Measurements from ENCODE around the gene PARP9. TPM values are rescaled to one million over a fixed set of nuclear protein-coding genes. Genes with fewer than 3 reads are reported as not detected.

PARP9 gene
- total and polyA plus RNA-seq, 2 of the 13 experiments (the other 11 are each of a cell fraction or from before 2014, with no cell fraction given), result 6.5 to 10.6 TPM

GRCh38 chr3:122515870-122516269, 48.2 kb downstream of the PARP9 start:
- FAIRE-seq (no peak), DNase-seq (ENCODE audit: low spot score) (peak; percentile 35), ATAC-seq (no peak)
- H3K27ac ChIP-seq (ENCODE audit: extremely low read length, insufficient read depth, low read length), result no peak overlapping the region
- intact Hi-C loops (cut with micrococcal nuclease; ENCODE audit: unreplicated experiment), result no loop called here
- peak overlapping the region; percentile 97 for H3K4me2 ChIP-seq (ENCODE audit: low read depth, low read length)
- WGBS (ENCODE audit: low lambda C conversion rate), result 18% methylated on average over 3 of the region's 3 CpGs
- H2AFZ ChIP-seq (ENCODE audit: low read length), result no peak overlapping the region
- in situ Hi-C loops (cut with HindIII; ENCODE audit: extremely low pct_ligation_motif_present, low pct_unique_long_range_greater_than_20kb), result no loop called here
- H3K36me3 ChIP-seq (replicated peaks in 1 of 2; ENCODE audit: control insufficient read depth in 1 of 2, insufficient read depth in 2 of 2, low read length in 2 of 2), result no peaks in the 10 kb centered on the region
- CTCF ChIA-PET (ENCODE audit: low intra/inter-chr PET ratio, low total read pairs), result no interaction called here
- BruUV-seq (replicated peaks), result no TSS peak
- peaks cover 26% of the 10 kb centered on the region for H4K20me1 ChIP-seq (ENCODE audit: insufficient read depth, low read length)
- H3K9me3 ChIP-seq (ENCODE audit: low read length), result no peaks in the 10 kb centered on the region
- POLR2A ChIA-PET, result no interaction called here
- no peaks in the 10 kb centered on the region; a peak in 1 of 5 replicates for H3K27me3 ChIP-seq (ENCODE audit: control insufficient read depth in 1 of 2, insufficient read depth in 2 of 2, low read length in 2 of 2)
- peaks cover 48% of the 10 kb centered on the region for H3K4me1 ChIP-seq (ENCODE audit: insufficient read depth, low read length)
- H3K4me3 ChIP-seq (replicated peaks in 1 of 3; ENCODE audit: insufficient read depth in 1 of 3, low read depth in 2 of 3, low read length in 3 of 3), result no peak overlapping the region
- H3K9ac ChIP-seq (ENCODE audit: insufficient read depth, low read depth, low read length), result no peak overlapping the region
- peaks cover 31% of the 10 kb centered on the region for H3K79me2 ChIP-seq (ENCODE audit: insufficient read depth, low read length)
- peak; percentile 86 for TF ChIP-seq THAP11 (CRISPR knock-in tag; IDR thresholded peaks at IDR 0.05)
- no peak for TF ChIP-seq RFX5 (IDR thresholded peaks at IDR 0.05; ENCODE audit: low read depth, low read length)
- TF ChIP-seq ZEB1 (IDR thresholded peaks at IDR 0.05; ENCODE audit: insufficient replicate concordance, low read depth), result peak; percentile 54
- TF ChIP-seq THRA (CRISPR knock-in tag; IDR thresholded peaks at IDR 0.05; ENCODE audit: borderline replicate concordance), result peak; percentile 49; the same call in 1 of the 2 replicates
- TF ChIP-seq MTF1 (CRISPR knock-in tag; IDR thresholded peaks at IDR 0.05), result no peak
- TF ChIP-seq CEBPG (CRISPR knock-in tag; IDR thresholded peaks at IDR 0.05), result peak; percentile 82
- TF ChIP-seq MAFK (conservative IDR thresholded peaks at IDR 0.05 in 1 of 2, IDR thresholded peaks at IDR 0.05 in 1 of 2; ENCODE audit: low read length in 2 of 2), result peak; percentile 90 to 94
- TF ChIP-seq TEAD3 (CRISPR knock-in tag; optimal IDR thresholded peaks at IDR 0.05; ENCODE audit: borderline replicate concordance), result peak; percentile 54
- TF ChIP-seq GATAD2A (CRISPR knock-in tag; IDR thresholded peaks at IDR 0.05), result peak; percentile 51
- TF ChIP-seq AGO1 (IDR thresholded peaks at IDR 0.05; ENCODE audit: low read depth, low read length, poor library complexity, severe bottlenecking), result no peak
- peak; percentile 43; the same call in 1 of the 2 replicates for TF ChIP-seq HNF4A (CRISPR knock-in tag; IDR thresholded peaks at IDR 0.05)
- TF ChIP-seq FLYWCH1 (CRISPR knock-in tag; IDR thresholded peaks at IDR 0.05), result no peak
- TF ChIP-seq MAFG (CRISPR knock-in tag; IDR thresholded peaks at IDR 0.05), result peak; percentile 76
- TF ChIP-seq FOXO1 (CRISPR knock-in tag; IDR thresholded peaks at IDR 0.05), result peak; percentile 47; the same call in 1 of the 2 replicates
- TF ChIP-seq SAP130 (CRISPR knock-in tag; IDR thresholded peaks at IDR 0.05; ENCODE audit: low read depth), result peak; percentile 37; the same call in 1 of the 2 replicates
- TF ChIP-seq HMG20A (CRISPR knock-in tag; IDR thresholded peaks at IDR 0.05; ENCODE audit: borderline replicate concordance), result peak; percentile 41; the same call in 1 of the 2 replicates
- 0 out of 2 replicates have a peak, but pooled peaks have one; percentile 24 for TF ChIP-seq MIXL1 (CRISPR knock-in tag; IDR thresholded peaks at IDR 0.05)
- TF ChIP-seq FOXA1 (IDR thresholded peaks at IDR 0.05), result no peak
- 0 out of 2 replicates have a peak, but pooled peaks have one; percentile 22 for TF ChIP-seq FOXA1 (CRISPR knock-in tag; IDR thresholded peaks at IDR 0.05)
- TF ChIP-seq MAFF (IDR thresholded peaks at IDR 0.05; ENCODE audit: low read depth, low read length), result peak; percentile 93
- 0 out of 2 replicates have a peak, but pooled peaks have one; percentile 24 for TF ChIP-seq BCL6 (CRISPR knock-in tag; IDR thresholded peaks at IDR 0.05)
- TF ChIP-seq SOX6 (IDR thresholded peaks at IDR 0.05), result no peak
- TF ChIP-seq SOX6 (CRISPR knock-in tag; IDR thresholded peaks at IDR 0.05), result peak; percentile 57
- TF ChIP-seq RXRB (CRISPR knock-in tag; IDR thresholded peaks at IDR 0.05; ENCODE audit: borderline replicate concordance), result peak; percentile 49; the same call in 1 of the 2 replicates
- TF ChIP-seq PATZ1 (CRISPR knock-in tag; IDR thresholded peaks at IDR 0.05), result 0 out of 2 replicates have a peak, but pooled peaks have one; percentile 16
- TF ChIP-seq AHR (CRISPR knock-in tag; IDR thresholded peaks at IDR 0.05), result no peak
